HepG2 (cell line): ENCODE data around the gene TBC1D20. TPM values are rescaled to one million over a fixed set of nuclear protein-coding genes. Genes with fewer than 3 reads are reported as not detected.

Source experiments
- AGO1 ChIP-seq: fragments of 200-400 bp; formaldehyde crosslinking; IDR thresholded peaks from 2 replicates; pipeline ENCODE4 v1.6.1; 2017; ENCODE audit warnings: mild to moderate bottlenecking, low read depth, low read length, moderate library complexity; ENCODE audit not compliant: poor library complexity, severe bottlenecking
- GMEB1 ChIP-seq: sonication (generic); formaldehyde crosslinking; IDR thresholded peaks from 2 replicates; pipeline ENCODE4 v1.5.1; 2020; ENCODE audit warnings: missing genetic modification reagents, mild to moderate bottlenecking, borderline replicate concordance
- NFIC ChIP-seq: IDR thresholded peaks from 2 replicates; pipeline ENCODE4 v1.6.1; 2012; ENCODE audit warnings: mild to moderate bottlenecking, low read length, inconsistent platforms
- PHF20 ChIP-seq: sonication (generic); formaldehyde crosslinking; IDR thresholded peaks from 2 replicates; pipeline ENCODE4 v1.5.0; 2020; ENCODE audit warnings: mild to moderate bottlenecking, missing genetic modification reagents
- ZNF121 ChIP-seq: sonication (generic); formaldehyde crosslinking; IDR thresholded peaks from 2 replicates; pipeline ENCODE4 v1.5.0; 2020; ENCODE audit warnings: mild to moderate bottlenecking, missing genetic modification reagents
- ZNF142 ChIP-seq: sonication (generic); formaldehyde crosslinking; IDR thresholded peaks from 2 replicates; pipeline ENCODE4 v1.4.0; 2020; ENCODE audit warnings: missing genetic modification reagents
- ZNF318 ChIP-seq: sonication (generic); formaldehyde crosslinking; IDR thresholded peaks from 2 replicates; pipeline ENCODE4 v1.4.0; 2020; ENCODE audit warnings: mild to moderate bottlenecking, missing genetic modification reagents
- ZNF329 ChIP-seq: sonication (generic); formaldehyde crosslinking; IDR thresholded peaks from 2 replicates; pipeline ENCODE4 v1.9.0; 2021; ENCODE audit warnings: low read depth, mild to moderate bottlenecking, missing genetic modification reagents
- ZNF431 ChIP-seq: sonication (generic); formaldehyde crosslinking; IDR thresholded peaks from 2 replicates; pipeline ENCODE4 v1.9.0; 2022; ENCODE audit warnings: missing genetic modification reagents, low read depth, mild to moderate bottlenecking, borderline replicate concordance
- ZNF577 ChIP-seq: sonication (generic); formaldehyde crosslinking; IDR thresholded peaks from 2 replicates; pipeline ENCODE4 v1.4.0; 2020; ENCODE audit warnings: mild to moderate bottlenecking, low read depth, missing genetic modification reagents, borderline replicate concordance
- ZSCAN29 ChIP-seq: sonication (generic); formaldehyde crosslinking; conservative IDR thresholded peaks from 2 replicates; pipeline ENCODE4 v1.4.0; 2020; ENCODE audit warnings: mild to moderate bottlenecking, missing genetic modification reagents
- polyA plus RNA-seq, 8 experiments: library from polyadenylated mRNA; depleted of rRNA in 3 of 8; stranded (reverse) in 7 of 8; unstranded in 1 of 8; fragments of >200 nt; fragmentation: Illumina TruSeq in 4 of 8; extraction: Trizol in 4 of 8; gene quantifications; 2 replicates each; pipeline versions ENCODE4 v1.2.1 to v1.2.3, GENCODE V29; 2011 to 2016; ENCODE audit warnings: low read depth in 4 of 8, missing spikeins in 1 of 8, mixed read lengths in 1 of 8; ENCODE audit not compliant: insufficient read depth in 1 of 8
- total RNA-seq, 5 experiments: library from RNA; depleted of rRNA; stranded (reverse); fragments of >200 nt; fragmentation: Illumina TruSeq; extraction: Trizol; gene quantifications; 2 replicates each; pipeline ENCODE4 v1.2.3, GENCODE V29; 2016; ENCODE audit warnings: low read depth in 1 of 5

The TBC1D20 gene
- total and polyA plus RNA-seq, 2 of the 13 experiments (the other 11 are each of a cell fraction or from before 2014, with no cell fraction given): 36.6 to 47.1 TPM

GRCh38 chr20:396619-397431 is 65.5 kb downstream of the TBC1D20 start (continued):
- TF ChIP-seq ZNF142 (CRISPR knock-in tag): 0 out of 2 replicates have a peak, but pooled peaks have one; percentile 74
- TF ChIP-seq ZNF318: no peak; the same call in 1 of the 2 replicates
- peak; percentile 64; the same call in 1 of the 2 replicates for TF ChIP-seq GMEB1 (CRISPR knock-in tag)
- peak; percentile 71 for TF ChIP-seq ZNF121 (CRISPR knock-in tag)
- TF ChIP-seq ZNF329 (CRISPR knock-in tag): 0 out of 2 replicates have a peak, but pooled peaks have one; percentile 54
- peak; percentile 67 for TF ChIP-seq NFIC
- TF ChIP-seq PHF20 (CRISPR knock-in tag): no peak
- peak; percentile 73 for TF ChIP-seq ZNF431 (CRISPR knock-in tag)
- TF ChIP-seq ZSCAN29 (CRISPR knock-in tag): peak; percentile 97
- no peak for TF ChIP-seq ZNF577 (CRISPR knock-in tag)
- peak; percentile 90 for TF ChIP-seq AGO1
